Measurements from ENCODE around the gene EEF1G. TPM values are rescaled to one million over a fixed set of nuclear protein-coding genes. Genes with fewer than 3 reads are reported as not detected.

EEF1G gene
- polyA plus RNA-seq, 3 donors, result 1,025 to 2,248 (median 1,633) TPM

GRCh38 chr11:62547691-62548281, 25.9 kb downstream of the EEF1G start:
- WGBS, 3 donors, result 44 to 57% (median 48%) methylated on average over 8 of the region's 8 CpGs
- no peak overlapping the region for H3K27ac ChIP-seq (ENCODE audit: low read depth, low read length)

DNA sequence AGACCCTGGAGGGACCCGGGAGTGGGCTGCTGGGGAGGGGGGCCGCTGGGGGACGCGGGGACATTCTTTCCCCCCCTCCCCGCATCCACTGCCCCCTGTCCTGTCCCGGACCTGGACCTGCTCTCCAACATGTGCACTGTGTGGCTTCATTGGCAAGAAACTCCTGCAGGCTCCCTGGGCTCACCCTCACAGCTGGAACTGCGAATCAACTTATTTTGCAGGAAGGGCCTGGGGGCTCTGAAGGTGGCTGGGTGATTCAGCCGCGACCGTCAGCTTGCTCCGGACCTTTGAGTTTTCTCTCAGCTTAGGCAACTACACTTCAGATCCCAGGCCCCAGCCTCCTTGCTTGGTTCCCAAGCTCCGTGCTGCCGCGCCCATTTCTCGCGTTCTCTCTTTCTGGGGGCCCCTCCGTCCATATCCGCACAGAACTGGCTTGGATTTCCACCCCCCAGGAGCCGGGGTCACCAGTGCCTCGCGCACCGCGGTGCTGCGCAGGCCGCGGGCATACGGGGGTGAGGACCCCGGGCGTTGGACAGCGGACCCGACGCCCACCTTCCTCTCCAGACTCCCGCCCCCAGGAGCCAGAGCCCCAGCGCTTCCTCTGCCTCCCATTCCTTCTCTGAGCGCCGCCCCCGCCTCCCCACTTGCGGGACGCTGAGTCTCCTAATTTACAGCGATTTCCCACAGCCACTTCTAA, 26.6 kb downstream of the EEF1G start:
- WGBS, 3 donors, result 6 to 24% (median 8%) methylated on average over 36 to 40 of the region's 40 CpGs
- H3K27ac ChIP-seq (ENCODE audit: low read depth, low read length), result peak overlapping the region; percentile 56

DNA sequence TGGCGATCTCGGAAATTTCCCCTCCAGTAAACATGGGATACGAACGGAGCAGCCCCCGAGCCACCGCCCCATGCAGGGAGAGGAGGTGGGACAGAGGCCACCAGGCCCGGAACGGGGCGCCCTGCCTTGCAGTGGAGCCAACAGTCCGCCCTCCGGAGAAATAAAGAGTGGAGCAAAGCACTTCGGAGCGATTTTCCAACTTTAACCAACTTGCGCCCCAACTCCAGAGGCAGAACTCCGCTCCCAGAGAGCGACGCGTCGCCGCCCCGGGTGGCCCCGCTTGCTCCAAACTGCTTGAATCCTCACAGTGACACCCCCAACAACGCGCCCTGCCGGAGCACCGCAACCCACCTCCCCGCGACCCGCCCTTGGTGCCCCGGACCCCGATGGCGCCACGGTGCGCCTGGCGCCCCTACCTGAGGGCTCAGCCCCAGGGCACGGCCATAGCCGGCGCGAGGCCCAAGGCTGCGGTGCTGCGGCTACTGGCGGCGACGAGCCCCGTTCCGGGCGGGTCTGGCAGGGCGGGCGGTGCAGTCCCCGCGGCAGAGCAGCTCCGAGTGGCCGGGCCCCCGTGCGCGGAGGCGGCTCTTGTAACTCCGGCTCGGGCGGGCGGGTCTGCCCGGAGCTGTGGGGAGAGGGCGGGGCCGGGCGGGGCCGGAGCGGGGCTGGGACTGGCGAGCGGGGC, 27.3 kb downstream of the EEF1G start, which contains the start of gene AHNAK:
Gene AHNAK (minus strand): TSS at position 563 of the 685 bp plus-strand sequence. CDS start 10,708 bp downstream, outside the sequence.
- 0 to 1% (median 0%) methylated on average over 48 to 69 of the region's 69 CpGs for WGBS, 3 donors
- H3K27ac ChIP-seq (ENCODE audit: low read depth, low read length), result peak within 1 kb of the TSS; percentile 91

- 0 to 1% (median 0%) methylated on average over 53 to 57 of the region's 59 CpGs for WGBS, 3 donors
- peak overlapping the region; percentile 91 for H3K27ac ChIP-seq (ENCODE audit: low read depth, low read length)
These were observed 28.1 kb downstream of the EEF1G start for GRCh38 chr11:62545437-62546243.

DNA sequence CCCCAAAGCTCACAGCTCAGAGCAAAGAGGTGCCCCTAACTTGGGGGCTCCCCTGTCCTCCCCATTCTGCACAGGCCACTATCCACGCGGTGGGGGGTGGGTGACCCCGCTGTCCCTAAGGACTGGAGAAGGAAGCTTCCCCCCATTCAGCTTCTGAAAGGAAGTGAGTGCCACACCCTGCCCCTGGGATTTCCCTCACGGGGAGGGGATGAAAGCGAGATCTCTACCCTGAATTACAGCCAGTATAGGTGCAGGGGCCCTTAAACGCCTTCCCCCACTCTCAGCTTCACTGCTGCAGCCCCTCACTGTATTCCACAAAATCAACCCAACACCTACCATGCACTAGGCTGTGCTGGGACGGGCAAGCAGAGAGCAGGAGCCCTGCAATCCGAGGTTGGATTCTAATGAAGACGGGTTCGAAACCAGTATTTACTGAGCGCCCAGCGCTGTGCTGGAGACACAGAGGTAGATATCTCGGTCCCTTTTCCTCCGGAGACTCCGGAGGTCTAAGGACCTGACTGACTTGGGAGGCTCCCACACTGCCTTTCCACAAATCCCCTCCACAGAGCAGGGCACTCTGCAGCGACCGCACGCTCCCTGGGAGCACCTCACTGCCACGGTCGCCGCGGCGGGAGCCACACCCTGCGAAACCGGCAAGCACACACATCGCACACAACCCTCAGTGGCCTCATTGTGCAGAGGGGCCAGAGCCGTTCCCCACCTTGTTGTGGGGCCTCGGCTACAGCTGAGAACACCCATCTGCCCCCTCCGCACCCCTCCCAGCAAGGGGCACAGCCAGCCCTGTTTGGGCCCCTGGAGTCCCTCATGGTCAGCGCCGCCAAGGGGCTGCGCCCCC, 28.9 kb downstream of the EEF1G start:
- 2 to 20% (median 2%) methylated on average over 32 of the region's 32 CpGs for WGBS, 3 donors
- H3K27ac ChIP-seq (ENCODE audit: low read depth, low read length), result peak overlapping the region; percentile 29

DNA sequence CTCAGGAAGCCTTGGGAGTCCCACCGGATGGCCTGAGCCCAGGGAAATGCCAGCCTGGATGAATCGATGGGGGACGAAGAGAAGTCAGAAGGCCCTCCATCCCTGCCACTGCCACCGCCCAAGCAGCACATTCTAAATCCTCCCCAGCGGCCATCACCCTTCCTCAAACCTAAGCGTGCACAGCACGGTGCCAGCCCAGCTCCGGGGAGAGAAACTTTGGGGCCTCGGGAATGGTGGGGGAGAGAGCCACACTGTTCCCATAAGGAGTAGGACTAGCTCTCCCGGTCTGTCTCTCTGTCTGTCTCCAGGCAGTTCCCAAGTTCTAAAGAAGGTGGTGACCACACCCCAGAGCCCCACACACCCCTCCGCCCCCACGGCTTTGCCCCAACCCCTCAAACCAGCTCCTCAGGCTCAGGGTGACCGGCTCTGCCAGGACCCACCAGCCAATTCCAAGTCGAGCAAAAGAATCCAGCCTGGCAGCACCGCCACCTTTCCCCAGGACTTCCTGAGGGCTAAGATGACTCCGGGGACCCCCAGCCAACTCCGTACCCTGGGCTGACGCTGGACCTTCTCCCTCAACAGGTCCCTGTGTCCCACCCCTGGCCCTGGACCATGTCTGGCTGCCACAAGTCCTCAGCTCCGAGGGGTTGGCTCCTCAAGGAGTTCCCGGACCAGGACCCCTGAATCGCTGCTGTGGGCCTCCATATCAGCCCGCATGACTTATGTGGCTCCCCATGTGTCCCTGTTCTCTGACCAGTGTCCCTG, 29.8 kb downstream of the EEF1G start:
- WGBS, 3 donors, result 26 to 63% (median 36%) methylated on average over 21 to 22 of the region's 22 CpGs
- H3K27ac ChIP-seq (ENCODE audit: low read depth, low read length), result peak overlapping the region; percentile 31

DNA sequence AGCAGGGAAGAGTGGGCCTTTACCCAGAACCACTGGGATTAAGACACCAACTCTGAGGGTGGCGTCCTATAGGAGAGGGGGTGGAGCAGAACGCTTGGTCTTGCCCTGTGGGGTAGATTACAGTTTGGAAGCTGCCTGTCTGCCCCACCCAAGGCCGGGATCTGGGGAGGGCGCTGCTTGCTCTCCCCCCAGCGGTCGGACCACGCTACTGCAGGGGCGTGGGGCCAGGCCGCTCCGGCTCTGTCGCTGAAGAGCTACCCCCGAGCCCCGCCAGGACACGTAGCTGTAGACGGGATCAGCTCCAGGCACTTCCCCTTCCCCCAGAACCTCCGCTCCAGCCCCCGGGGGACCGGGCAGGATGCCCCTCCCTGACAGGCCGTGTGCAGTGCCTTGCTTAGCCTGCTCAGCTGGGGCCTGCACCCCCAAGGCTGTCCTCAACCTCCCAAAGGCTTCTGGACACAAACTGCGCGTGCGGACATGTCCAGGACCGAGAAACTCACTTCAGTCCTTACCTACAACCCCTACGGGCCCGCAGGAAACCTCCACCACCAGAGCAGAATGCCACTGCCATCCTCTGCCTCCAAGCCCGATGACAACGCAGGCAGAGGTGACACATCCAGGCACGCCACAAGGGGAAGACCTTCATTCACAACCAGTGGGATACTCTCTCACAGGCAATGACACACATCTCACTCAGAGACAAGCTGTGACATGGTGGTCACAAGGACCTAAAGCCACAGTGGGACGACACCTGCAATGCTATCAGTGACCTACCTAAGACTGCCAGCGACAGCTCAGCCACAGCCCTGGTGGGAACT, 30.7 kb downstream of the EEF1G start:
- 5 to 19% (median 7%) methylated on average over 25 to 30 of the region's 30 CpGs for WGBS, 3 donors
- H3K27ac ChIP-seq (ENCODE audit: low read depth, low read length), result peak overlapping the region; percentile 51

DNA sequence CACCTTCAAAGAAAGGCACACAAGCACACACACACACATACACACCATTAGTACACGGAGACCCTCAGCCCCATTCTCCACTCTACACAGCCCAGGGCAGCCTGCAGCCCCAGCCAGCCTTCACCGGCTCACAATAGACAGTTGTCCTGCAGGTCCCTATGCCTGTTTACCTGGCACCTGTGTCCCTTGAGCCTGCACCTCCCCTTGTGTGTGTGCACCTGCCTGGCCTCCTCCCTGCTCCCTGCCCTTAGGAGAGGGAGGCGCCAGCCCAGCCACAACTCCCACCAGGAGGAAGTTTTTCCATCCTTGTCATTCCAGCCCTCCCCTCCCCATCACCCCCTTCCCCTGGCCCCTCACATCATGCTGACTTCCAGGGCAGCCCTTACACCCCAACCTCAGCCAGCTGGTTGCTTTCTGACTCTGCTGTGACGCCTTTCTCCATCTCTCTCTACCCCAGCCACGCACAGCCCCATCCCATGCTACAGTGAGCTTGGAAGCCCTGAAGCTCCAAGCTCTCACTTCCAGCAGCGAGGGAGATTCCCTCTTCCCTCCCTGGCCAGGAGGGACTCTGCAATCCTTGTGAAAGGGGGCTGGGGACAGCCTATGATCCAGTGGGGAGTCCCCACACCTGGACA, 31.5 kb downstream of the EEF1G start:
- WGBS, 3 donors, result 37 to 49% (median 41%) methylated on average over 6 of the region's 6 CpGs

GRCh38 chr11:62540804-62541701, 32.6 kb downstream of the EEF1G start:
- 24 to 72% (median 25%) methylated on average over 16 of the region's 16 CpGs for WGBS, 3 donors

More for the DNA sequence above, 31.5 kb downstream of the EEF1G start:
- peak overlapping the region; percentile 51 for H3K27ac ChIP-seq (ENCODE audit: low read depth, low read length)

DNA sequence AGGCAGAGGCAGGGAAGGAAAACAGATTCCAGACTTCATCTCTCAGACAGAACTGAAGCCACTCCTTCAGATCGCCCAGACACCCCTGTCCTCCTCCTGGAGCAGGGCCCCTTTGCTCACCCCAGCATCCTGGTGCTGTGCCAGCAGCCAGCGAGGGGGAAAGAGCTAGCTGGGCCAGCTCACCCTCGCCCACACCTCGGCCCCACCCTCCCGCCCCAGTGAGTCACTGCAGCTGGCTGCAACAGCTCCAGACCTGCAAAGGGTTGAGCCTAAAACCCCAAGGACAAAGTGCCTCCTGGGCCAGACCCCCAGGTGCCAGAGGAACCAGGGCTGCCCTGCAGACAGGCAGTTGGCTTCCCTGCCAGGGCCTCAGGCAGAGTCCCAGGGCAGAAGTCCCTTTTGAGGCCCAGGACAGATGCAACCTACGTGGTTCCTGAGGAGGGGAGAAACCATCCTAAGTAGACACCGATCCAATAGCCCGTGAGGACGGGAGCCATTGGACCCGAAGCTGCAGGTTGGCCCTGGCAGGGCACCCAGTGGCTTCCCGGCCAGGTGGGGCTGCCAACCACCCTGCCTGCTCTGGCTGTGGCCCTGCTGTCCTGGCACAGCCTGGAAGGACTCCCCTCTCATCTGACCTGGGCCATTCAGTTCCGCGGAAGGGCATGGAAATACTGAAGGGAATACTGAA, 34.3 kb downstream of the EEF1G start:
- no peak overlapping the region for H3K27ac ChIP-seq (ENCODE audit: low read depth, low read length)
- 15 to 40% (median 28%) methylated on average over 12 to 13 of the region's 13 CpGs for WGBS, 3 donors

More at GRCh38 chr11:62540804-62541701, 32.6 kb downstream of the EEF1G start:
- peak overlapping the region; percentile 14 for H3K27ac ChIP-seq (ENCODE audit: low read depth, low read length)

DNA sequence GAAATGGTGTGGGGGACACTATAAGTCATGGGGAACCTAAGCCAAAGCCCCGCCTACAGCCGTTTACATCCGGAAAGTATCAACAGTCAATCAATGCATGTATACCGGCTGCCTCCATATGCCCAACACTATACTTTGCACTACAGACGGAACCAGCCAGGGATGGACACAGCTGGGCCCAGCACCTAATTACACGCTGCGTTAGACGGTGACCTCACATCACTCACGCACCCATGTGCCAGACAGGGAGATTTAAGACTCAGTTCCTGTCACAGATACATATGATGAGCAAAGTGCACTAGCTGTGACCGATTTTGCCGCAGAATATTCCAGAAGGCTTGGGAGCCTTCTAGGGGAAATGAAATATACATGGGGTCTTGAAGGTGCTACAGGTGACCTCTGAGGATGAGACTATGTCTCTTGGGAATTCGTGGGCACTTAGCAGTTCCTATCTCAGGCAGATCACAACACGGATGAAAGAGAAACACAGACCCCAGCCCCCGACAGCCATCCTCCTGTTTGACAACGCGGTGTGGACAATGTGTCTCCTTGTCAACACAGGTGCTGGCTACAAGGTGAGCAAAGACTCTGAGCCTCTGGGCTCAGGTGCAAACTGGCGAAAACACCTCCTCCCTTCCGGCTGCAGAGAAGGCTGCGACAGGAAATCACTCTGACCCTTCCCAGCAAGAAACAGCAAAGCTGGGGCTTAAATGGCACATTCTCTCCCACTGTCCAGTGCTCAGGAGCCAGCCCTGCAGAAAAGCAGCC, 35.0 kb downstream of the EEF1G start:
- WGBS, 3 donors, result 47 to 73% (median 55%) methylated on average over 19 of the region's 19 CpGs
- H3K27ac ChIP-seq (ENCODE audit: low read depth, low read length), result no peak overlapping the region

DNA sequence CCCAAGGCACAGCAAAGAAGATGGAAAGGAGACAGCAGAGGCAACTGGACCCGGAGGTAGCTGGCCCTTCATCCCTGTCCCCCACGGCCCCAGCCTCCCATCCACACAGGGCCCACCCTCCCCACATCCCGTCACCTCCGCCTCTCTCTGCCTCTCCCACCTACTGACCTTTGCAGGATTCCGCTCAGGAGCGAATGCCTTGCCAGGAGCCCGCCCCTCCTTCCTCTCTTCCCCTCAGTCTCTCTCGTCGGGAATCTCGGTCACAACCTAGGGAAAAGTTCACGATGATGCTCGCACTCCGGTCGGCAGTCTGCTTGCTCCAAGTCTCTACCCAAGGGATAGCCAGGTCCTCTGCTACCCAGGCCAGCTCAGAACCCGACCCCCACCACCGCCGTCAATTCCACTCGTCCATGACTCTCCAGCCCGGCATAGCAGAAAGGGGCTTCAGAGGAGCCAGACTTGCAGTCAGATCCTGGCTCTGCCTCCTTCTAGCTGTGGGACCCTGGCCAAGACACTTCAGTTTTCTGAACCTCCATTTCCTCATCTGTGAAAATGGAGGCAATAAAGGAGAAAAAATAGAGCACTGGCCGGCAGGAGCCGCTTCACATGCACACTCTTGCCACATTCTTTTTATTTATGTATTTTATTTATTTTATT, 37.3 kb downstream of the EEF1G start:
- 43 to 59% (median 44%) methylated on average over 21 of the region's 21 CpGs for WGBS, 3 donors
- no peak overlapping the region for H3K27ac ChIP-seq (ENCODE audit: low read depth, low read length)

DNA sequence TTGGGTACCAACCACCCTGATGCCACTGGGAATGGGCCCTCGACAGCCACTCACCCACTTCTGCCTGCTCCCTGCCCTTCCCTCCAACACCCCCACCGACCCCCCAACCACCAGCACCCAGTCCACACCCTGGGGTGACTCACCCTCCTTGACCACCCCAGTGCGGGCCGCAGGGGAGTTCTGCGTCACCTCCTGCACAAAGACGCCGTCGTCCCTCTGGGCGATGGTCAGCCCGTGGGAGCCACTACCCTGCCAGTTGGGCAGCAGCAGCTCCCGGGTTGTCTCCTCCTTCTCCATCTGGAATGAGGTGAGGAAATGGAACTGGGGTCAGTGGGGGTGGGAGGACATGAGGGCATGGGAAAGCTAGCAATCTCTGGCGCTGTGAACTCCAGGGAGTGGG, 37.9 kb downstream of the EEF1G start:
- no peak overlapping the region for H3K27ac ChIP-seq (ENCODE audit: low read depth, low read length)
- 65 to 82% (median 74%) methylated on average over 12 of the region's 12 CpGs for WGBS, 3 donors
